ENCODE measurements around the gene TRAPPC3. TPM values are rescaled to one million over a fixed set of nuclear protein-coding genes. Genes with fewer than 3 reads are reported as not detected.

TRAPPC3 gene
- total RNA-seq, 1 experiment from 2014 or later, result 52.7 TPM

DNA sequence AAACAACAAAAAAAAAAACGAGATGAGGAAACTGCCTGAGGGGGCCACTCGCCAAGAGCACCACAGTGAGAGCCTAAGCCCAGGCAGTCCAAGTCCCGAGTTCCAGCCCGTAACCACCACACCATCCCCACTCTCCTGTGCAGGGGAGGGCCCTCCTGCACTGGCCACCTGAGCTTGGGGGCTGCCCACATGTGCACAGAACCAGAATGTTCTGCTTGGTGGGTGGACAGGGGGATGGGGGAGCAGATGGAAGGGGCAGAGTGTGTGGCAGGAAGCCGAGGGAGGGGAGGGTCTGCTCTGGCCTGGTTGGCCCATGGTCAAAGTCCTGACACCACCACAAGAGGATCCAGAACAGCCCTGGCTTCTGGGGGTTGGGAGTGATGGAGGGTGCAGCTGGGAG, 43.0 kb downstream of the TRAPPC3 start:
- peaks cover 0 to 2% of the 10 kb centered on the region in 2 experiments; a peak in 2 of 4 replicates for H3K4me1 Mint-ChIP-seq
- H3K36me3 Mint-ChIP-seq (ENCODE audit: insufficient read depth in 1 of 3, low read depth in 3 of 3), result no peaks in the 10 kb centered on the region; a peak in 1 of 7 replicates
- no peaks in the 10 kb centered on the region for H3K23me2 ChIP-seq (ENCODE audit: insufficient read length, low read depth, low read length, poor library complexity, severe bottlenecking)
- H4K8ac ChIP-seq (replicated peaks; ENCODE audit: insufficient read length, low read depth, low read length), result no peak overlapping the region
- H3K14ac ChIP-seq (ENCODE audit: insufficient read depth, low read length), result no peak overlapping the region
- no peak overlapping the region for H3K9ac ChIP-seq (ENCODE audit: extremely low read depth, insufficient read length, low read length)
- no peak for TF ChIP-seq CTCF (conservative IDR thresholded peaks at IDR 0.05)
- H3K56ac ChIP-seq (ENCODE audit: insufficient read length, low read depth, low read length), result no peak overlapping the region
- H2AK5ac ChIP-seq (ENCODE audit: insufficient read length, low read length), result no peak overlapping the region
- no peak overlapping the region for H3K4me3 Mint-ChIP-seq
- H3T11ph ChIP-seq (ENCODE audit: low read length), result no peak overlapping the region
- H3K27me3 Mint-ChIP-seq (ENCODE audit: low read depth), result no peaks in the 10 kb centered on the region; the same call in 1 of the 2 replicates
- no peak overlapping the region for H3K23ac ChIP-seq (ENCODE audit: insufficient read length, low read depth, low read length)
- H2AFZ ChIP-seq (ENCODE audit: low read length), result no peak overlapping the region
- no peaks in the 10 kb centered on the region for H3K79me2 ChIP-seq (ENCODE audit: insufficient read depth, low read length)
- H3K9me3 Mint-ChIP-seq, result no peaks in the 10 kb centered on the region
- H3K27ac Mint-ChIP-seq, result no peak overlapping the region
- no peak for DNase-seq
- no peak overlapping the region for H3K27ac ChIP-seq (ENCODE audit: insufficient read length, low read depth, low read length)
- no peaks in the 10 kb centered on the region for H3K27me3 ChIP-seq (ENCODE audit: insufficient read depth, low read length)
- no peak overlapping the region for H2BK120ac ChIP-seq (ENCODE audit: low read depth, low read length, poor library complexity, severe bottlenecking)
- no peak overlapping the region for H2BK15ac ChIP-seq (ENCODE audit: low read depth, low read length)
- H3K18ac ChIP-seq (ENCODE audit: insufficient read length, low read depth, low read length), result no peak overlapping the region
- no peaks in the 10 kb centered on the region for H3K4me1 ChIP-seq (ENCODE audit: insufficient read depth, low read length)
- no peak overlapping the region for H2BK20ac ChIP-seq (ENCODE audit: low read depth, low read length, poor library complexity, severe bottlenecking)
- no peak overlapping the region for H3K4ac ChIP-seq (ENCODE audit: low read depth, low read length)
- H4K5ac ChIP-seq (ENCODE audit: insufficient read length, low read depth, low read length), result no peak overlapping the region
- no peaks in the 10 kb centered on the region for H3K79me1 ChIP-seq (ENCODE audit: insufficient read depth, low read depth, low read length, poor library complexity, severe bottlenecking)
- H2BK5ac ChIP-seq (ENCODE audit: insufficient read length, low read length), result no peak overlapping the region
- H4K20me1 ChIP-seq (ENCODE audit: control insufficient read depth, insufficient read depth, insufficient read length), result no peaks in the 10 kb centered on the region
- no peaks in the 10 kb centered on the region for H3K9me3 ChIP-seq (ENCODE audit: control insufficient read depth, low read depth, low read length)
- no CpG with 5 or more reads among the region's 5 CpGs for WGBS (ENCODE audit: extremely low coverage, insufficient read length, low lambda C conversion rate)
- no peak overlapping the region for H4K91ac ChIP-seq (ENCODE audit: insufficient read length, low read depth, low read length)
- H3K4me2 ChIP-seq (ENCODE audit: insufficient read depth, insufficient read length, low read length), result no peak overlapping the region
- no peak overlapping the region for H2BK12ac ChIP-seq (ENCODE audit: insufficient read length, low read depth, low read length)
